Stomach smooth muscle (tissue), 2 donors: ENCODE measurements around the gene FBXL3.
"Not testable (repeated sequence)": the region's sequence is repeated elsewhere in the genome, so short reads cannot be mapped to it uniquely, and the experiment has no call there.

Experiments
- H3K27ac ChIP-seq: one replicate; pipeline ENCODE4 v1.7.0; 2013; ENCODE audit warnings: mild to moderate bottlenecking, low read length, inconsistent platforms
- H3K27me3 ChIP-seq, 2 donors: one replicate each; pipeline ENCODE4 v1.7.0; 2013; ENCODE audit warnings: low read length in 2 of 2; ENCODE audit not compliant: insufficient read depth in 2 of 2, control insufficient read depth in 1 of 2
- H3K36me3 ChIP-seq, 2 donors: one replicate each; pipeline ENCODE4 v1.7.0; 2013; ENCODE audit warnings: low read length in 2 of 2; ENCODE audit not compliant: control insufficient read depth in 2 of 2, insufficient read depth in 2 of 2
- H3K4me1 ChIP-seq: one replicate; pipeline ENCODE4 v1.7.0; 2013; ENCODE audit warnings: low read length; ENCODE audit not compliant: control insufficient read depth, insufficient read depth
- H3K4me3 ChIP-seq, 2 donors: one replicate each; pipeline ENCODE4 v1.7.0; 2013; ENCODE audit warnings: low read length in 2 of 2
- H3K9ac ChIP-seq, 2 donors: one replicate each; pipeline ENCODE4 v1.7.0; 2013; ENCODE audit warnings: low read length in 2 of 2, mild to moderate bottlenecking in 1 of 2
- H3K9me3 ChIP-seq, 2 donors: one replicate each; pipeline ENCODE4 v1.7.0; 2013; ENCODE audit warnings: low read length in 2 of 2; ENCODE audit not compliant: control insufficient read depth in 2 of 2
- donor health status: healthy.
- donor health status: Pancreatic carcinoma.

FBXL3 gene

GRCh38 chr13:77008337-77008736, 18.6 kb downstream of the FBXL3 start:
- not testable (repeated sequence) for H3K4me1 ChIP-seq, H3K27me3 ChIP-seq, H3K27ac ChIP-seq, H3K9me3 ChIP-seq, H3K4me3 ChIP-seq, H3K9ac ChIP-seq
- peaks cover 23 to 26% of the 10 kb centered on the region in 2 donors for H3K36me3 ChIP-seq

- no peaks in the 10 kb centered on the region for H3K4me1 ChIP-seq
- H3K36me3 ChIP-seq: peaks cover 11 to 19% of the 10 kb centered on the region in 2 donors
- H3K4me3 ChIP-seq: no peak overlapping the region
- H3K9ac ChIP-seq: no peak overlapping the region
- no peaks in the 10 kb centered on the region for H3K27me3 ChIP-seq
- H3K27ac ChIP-seq: no peak overlapping the region
- H3K9me3 ChIP-seq: no peaks in the 10 kb centered on the region
These were observed 24.3 kb downstream of the FBXL3 start for GRCh38 chr13:77002590-77003190.

- no peak overlapping the region for H3K9ac ChIP-seq
- no peak overlapping the region for H3K4me3 ChIP-seq
- H3K27ac ChIP-seq: no peak overlapping the region
- no peaks in the 10 kb centered on the region for H3K9me3 ChIP-seq
- no peaks in the 10 kb centered on the region for H3K27me3 ChIP-seq
- no peaks in the 10 kb centered on the region for H3K4me1 ChIP-seq
- peaks cover 6 to 14% of the 10 kb centered on the region in 2 donors for H3K36me3 ChIP-seq
These were observed 24.9 kb downstream of the FBXL3 start for GRCh38 chr13:77001963-77002587.

GRCh38 chr13:77001540-77001939, 25.4 kb downstream of the FBXL3 start:
- H3K4me3 ChIP-seq: no peak overlapping the region
- H3K36me3 ChIP-seq: peaks cover 8 to 12% of the 10 kb centered on the region in 2 donors
- no peaks in the 10 kb centered on the region for H3K27me3 ChIP-seq
- H3K27ac ChIP-seq: no peak overlapping the region
- H3K9ac ChIP-seq: no peak overlapping the region
- H3K9me3 ChIP-seq: no peaks in the 10 kb centered on the region
- no peaks in the 10 kb centered on the region for H3K4me1 ChIP-seq

- Histone ChIP-seq H3K4me3 (no peak overlapping the region), H3K36me3 (peaks cover 12 to 13% of the 10 kb centered on the region in 2 donors), H3K27me3 (no peaks in the 10 kb centered on the region), H3K27ac (no peak overlapping the region), H3K9ac (no peak overlapping the region), H3K9me3 (no peaks in the 10 kb centered on the region), H3K4me1 (no peaks in the 10 kb centered on the region)
These were observed 26.5 kb downstream of the FBXL3 start for GRCh38 chr13:77000475-77000874.

GRCh38 chr13:76994281-76994680, 32.7 kb downstream of the FBXL3 start:
- Histone ChIP-seq H3K36me3 (peaks cover 10 to 11% of the 10 kb centered on the region in 2 donors), H3K27ac (no peak overlapping the region), H3K9me3 (no peaks in the 10 kb centered on the region), H3K27me3 (no peaks in the 10 kb centered on the region), H3K4me3 (no peak overlapping the region), H3K9ac (peak overlapping the region in 1 of 2 donors; percentile 29), H3K4me1 (peaks cover 14% of the 10 kb centered on the region)

GRCh38 chr13:76993473-76993872, 33.5 kb downstream of the FBXL3 start:
- no peaks in the 10 kb centered on the region for H3K27me3 ChIP-seq
- no peaks in the 10 kb centered on the region for H3K9me3 ChIP-seq
- H3K4me3 ChIP-seq: peak overlapping the region in 1 of 2 donors; percentile 94
- peaks cover 14% of the 10 kb centered on the region for H3K4me1 ChIP-seq
- H3K27ac ChIP-seq: no peak overlapping the region
- peak overlapping the region in 1 of 2 donors; percentile 88 for H3K9ac ChIP-seq
- H3K36me3 ChIP-seq: peaks cover 5 to 9% of the 10 kb centered on the region in 2 donors

- Histone ChIP-seq H3K9me3 (no peaks in the 10 kb centered on the region), H3K4me1 (peaks cover 14% of the 10 kb centered on the region), H3K9ac (peak overlapping the region; percentile 88 to 96), H3K27ac (peak overlapping the region; percentile 93), H3K36me3 (peaks cover under 1 to 7% of the 10 kb centered on the region in 2 donors), H3K27me3 (no peaks in the 10 kb centered on the region), H3K4me3 (peak overlapping the region; percentile 72 to 94)
These were observed 33.9 kb downstream of the FBXL3 start for GRCh38 chr13:76993021-76993420.

- H3K27ac ChIP-seq: peak overlapping the region; percentile 93
- peaks cover 0 to 7% of the 10 kb centered on the region in 2 donors for H3K36me3 ChIP-seq
- H3K4me3 ChIP-seq: peak overlapping the region; percentile 72 to 94
- peaks cover 14% of the 10 kb centered on the region for H3K4me1 ChIP-seq
- H3K27me3 ChIP-seq: no peaks in the 10 kb centered on the region
- no peaks in the 10 kb centered on the region for H3K9me3 ChIP-seq
- peak overlapping the region; percentile 88 to 96 for H3K9ac ChIP-seq
These were observed 34.4 kb downstream of the FBXL3 start for GRCh38 chr13:76992548-76993001.

- Histone ChIP-seq H3K4me1 (peaks cover 14% of the 10 kb centered on the region), H3K27me3 (no peaks in the 10 kb centered on the region), H3K36me3 (peaks cover 0 to 7% of the 10 kb centered on the region in 2 donors), H3K27ac (peak within 1 kb of the TSS; percentile 93), H3K4me3 (peak within 1 kb of the TSS; percentile 72 to 94), H3K9me3 (no peaks in the 10 kb centered on the region), H3K9ac (peak within 1 kb of the TSS; percentile 88 to 96)
These were observed 35.0 kb downstream of the FBXL3 start, which contains the start of gene CLN5 for GRCh38 chr13:76991796-76992547. TSS of gene CLN5 (plus strand) at chr13:76992081. CDS start at chr13:76992099, 18 bp downstream.
